Measurements from ENCODE around the gene PWP1. TPM values are rescaled to one million over a fixed set of nuclear protein-coding genes. Genes with fewer than 3 reads are reported as not detected.

The PWP1 gene
- total RNA-seq, 1 donor from 2014 or later = 37.9 TPM

GRCh38 chr12:107649661-107650061, 35.9 kb upstream of the PWP1 start:
- no peak for DNase-seq (ENCODE audit: low read depth, low spot score)
- no peak for TF ChIP-seq CTCF (conservative IDR thresholded peaks at IDR 0.05)
- Mint-ChIP-seq H3K27ac (ENCODE audit: unreplicated experiment) (no peak overlapping the region), H3K36me3 (ENCODE audit: low read depth) (no peaks in the 10 kb centered on the region), H3K9me3 (no peaks in the 10 kb centered on the region), H3K4me1 (peaks cover 11% of the 10 kb centered on the region), H3K4me3 (no peak overlapping the region), H3K27me3 (ENCODE audit: low read depth) (peaks cover 18% of the 10 kb centered on the region)

GRCh38 chr12:107650977-107651376, 34.6 kb upstream of the PWP1 start:
- Mint-ChIP-seq H3K4me1 (peaks cover 5% of the 10 kb centered on the region), H3K4me3 (no peak overlapping the region), H3K9me3 (no peaks in the 10 kb centered on the region), H3K27me3 (ENCODE audit: low read depth) (peaks cover 12% of the 10 kb centered on the region), H3K36me3 (ENCODE audit: low read depth) (no peaks in the 10 kb centered on the region), H3K27ac (ENCODE audit: unreplicated experiment) (no peak overlapping the region)
- no peak for TF ChIP-seq CTCF (conservative IDR thresholded peaks at IDR 0.05)
- no peak for DNase-seq (ENCODE audit: low read depth, low spot score)

- H3K27ac Mint-ChIP-seq (ENCODE audit: unreplicated experiment) = no peak overlapping the region
Measured at GRCh38 chr12:107651571-107652449, 33.8 kb upstream of the PWP1 start.

GRCh38 chr12:107653519-107653918, 32.1 kb upstream of the PWP1 start:
- no peak overlapping the region for H3K27ac Mint-ChIP-seq (ENCODE audit: unreplicated experiment)

More at GRCh38 chr12:107651571-107652449, 33.8 kb upstream of the PWP1 start:
- peaks cover 4% of the 10 kb centered on the region for H3K27me3 Mint-ChIP-seq (ENCODE audit: low read depth)
- H3K9me3 Mint-ChIP-seq = no peaks in the 10 kb centered on the region
- H3K4me3 Mint-ChIP-seq = no peak overlapping the region
- DNase-seq (ENCODE audit: low read depth, low spot score) = no peak
- no peak for TF ChIP-seq CTCF (conservative IDR thresholded peaks at IDR 0.05)
- H3K36me3 Mint-ChIP-seq (ENCODE audit: low read depth) = no peaks in the 10 kb centered on the region
- no peaks in the 10 kb centered on the region for H3K4me1 Mint-ChIP-seq

GRCh38 chr12:107654873-107655272, 30.7 kb upstream of the PWP1 start:
- no peaks in the 10 kb centered on the region for H3K4me1 Mint-ChIP-seq
- H3K27ac Mint-ChIP-seq (ENCODE audit: unreplicated experiment) = no peak overlapping the region
- no peaks in the 10 kb centered on the region for H3K36me3 Mint-ChIP-seq (ENCODE audit: low read depth)
- H3K27me3 Mint-ChIP-seq (ENCODE audit: low read depth) = no peaks in the 10 kb centered on the region
- no peak for DNase-seq (ENCODE audit: low read depth, low spot score)
- no peak overlapping the region for H3K4me3 Mint-ChIP-seq
- TF ChIP-seq CTCF (conservative IDR thresholded peaks at IDR 0.05) = no peak
- H3K9me3 Mint-ChIP-seq = no peaks in the 10 kb centered on the region

More at GRCh38 chr12:107653519-107653918, 32.1 kb upstream of the PWP1 start:
- Mint-ChIP-seq H3K36me3 (ENCODE audit: low read depth) (no peaks in the 10 kb centered on the region), H3K9me3 (no peaks in the 10 kb centered on the region), H3K4me1 (no peaks in the 10 kb centered on the region), H3K4me3 (no peak overlapping the region), H3K27me3 (ENCODE audit: low read depth) (peaks cover 4% of the 10 kb centered on the region)
- no peak for TF ChIP-seq CTCF (conservative IDR thresholded peaks at IDR 0.05)
- DNase-seq (ENCODE audit: low read depth, low spot score) = no peak

Measured in neural crest cell (in vitro differentiated cells).